ENCODE data around the gene FSCN2. TPM values are rescaled to one million over a fixed set of nuclear protein-coding genes. Genes with fewer than 3 reads are reported as not detected.

The FSCN2 gene
- total RNA-seq, 1 experiment from 2014 or later, result 1.6 TPM

GRCh38 chr17:81542431-81543338 lies 14.5 kb downstream of the FSCN2 start:
- Mint-ChIP-seq H3K27ac (no peak overlapping the region; a peak in 1 of 7 replicates), H3K27me3 (ENCODE audit: low read depth) (no peaks in the 10 kb centered on the region), H3K4me1 (0 out of 4 replicates have a peak, but pooled peaks cover 4 to 5% of the 10 kb centered on the region in 2 experiments), H3K4me3 (no peak overlapping the region), H3K9me3 (no peaks in the 10 kb centered on the region), H3K36me3 (ENCODE audit: insufficient read depth in 1 of 3, low read depth in 3 of 3) (peaks cover 11 to 41% (median 26%) of the 10 kb centered on the region in 3 experiments)
- H2BK20ac ChIP-seq (ENCODE audit: low read depth, low read length, poor library complexity, severe bottlenecking), result no peak overlapping the region
- no peaks in the 10 kb centered on the region for H3K79me2 ChIP-seq (ENCODE audit: insufficient read depth, low read length)
- no peaks in the 10 kb centered on the region for H3K9me3 ChIP-seq (ENCODE audit: control insufficient read depth, low read depth, low read length)
- H3K9ac ChIP-seq (ENCODE audit: extremely low read depth, insufficient read length, low read length), result no peak overlapping the region
- no peak overlapping the region for H3K23ac ChIP-seq (ENCODE audit: insufficient read length, low read depth, low read length)
- H3K4ac ChIP-seq (ENCODE audit: low read depth, low read length), result no peak overlapping the region
- H3K14ac ChIP-seq (ENCODE audit: insufficient read depth, low read length), result no peak overlapping the region
- no peak overlapping the region for H2AFZ ChIP-seq (ENCODE audit: low read length)
- WGBS (ENCODE audit: extremely low coverage, insufficient read length, low lambda C conversion rate), result no CpG with 5 or more reads among the region's 15 CpGs
- H2BK15ac ChIP-seq (ENCODE audit: low read depth, low read length), result no peak overlapping the region
- no peak overlapping the region for H2BK5ac ChIP-seq (ENCODE audit: insufficient read length, low read length)
- H3K23me2 ChIP-seq (ENCODE audit: insufficient read length, low read depth, low read length, poor library complexity, severe bottlenecking), result no peaks in the 10 kb centered on the region
- H3T11ph ChIP-seq (ENCODE audit: low read length), result no peak overlapping the region
- no peak overlapping the region for H3K18ac ChIP-seq (ENCODE audit: insufficient read length, low read depth, low read length)
- H3K79me1 ChIP-seq (ENCODE audit: insufficient read depth, low read depth, low read length, poor library complexity, severe bottlenecking), result no peaks in the 10 kb centered on the region
- H4K91ac ChIP-seq (ENCODE audit: insufficient read length, low read depth, low read length), result no peak overlapping the region
- H4K8ac ChIP-seq (replicated peaks; ENCODE audit: insufficient read length, low read depth, low read length), result no peak overlapping the region
- H4K5ac ChIP-seq (ENCODE audit: insufficient read length, low read depth, low read length), result no peak overlapping the region
- no peak overlapping the region for H2BK120ac ChIP-seq (ENCODE audit: low read depth, low read length, poor library complexity, severe bottlenecking)
- no peak overlapping the region for H2AK5ac ChIP-seq (ENCODE audit: insufficient read length, low read length)
- H2BK12ac ChIP-seq (ENCODE audit: insufficient read length, low read depth, low read length), result no peak overlapping the region
- H3K27me3 ChIP-seq (ENCODE audit: insufficient read depth, low read length), result no peaks in the 10 kb centered on the region
- H3K56ac ChIP-seq (ENCODE audit: insufficient read length, low read depth, low read length), result no peak overlapping the region
- no peak overlapping the region for H3K27ac ChIP-seq (ENCODE audit: insufficient read length, low read depth, low read length)
- DNase-seq, result no peak
- peaks cover 2% of the 10 kb centered on the region for H4K20me1 ChIP-seq (ENCODE audit: control insufficient read depth, insufficient read depth, insufficient read length)
- TF ChIP-seq CTCF (conservative IDR thresholded peaks at IDR 0.05), result no peak
- H3K4me1 ChIP-seq (ENCODE audit: insufficient read depth, low read length), result no peaks in the 10 kb centered on the region
- H3K4me2 ChIP-seq (ENCODE audit: insufficient read depth, insufficient read length, low read length), result no peak overlapping the region
